ENCODE measurements around the gene PLEKHJ1.

The PLEKHJ1 gene

GRCh38 chr19:2278459-2279158 lies 42.5 kb upstream of the PLEKHJ1 start:
- Histone ChIP-seq H3K9me3 (ENCODE audit: insufficient read depth, low read depth, low read length) (no peaks in the 10 kb centered on the region), H3K9me2 (replicated peaks; ENCODE audit: low read depth, low read length) (no peaks in the 10 kb centered on the region), H2AFZ (ENCODE audit: low read length) (no peak overlapping the region), H3K4me1 (ENCODE audit: insufficient read depth, low read length, poor library complexity, severe bottlenecking) (peaks cover 18% of the 10 kb centered on the region), H3K4me2 (ENCODE audit: low read depth, low read length, poor library complexity, severe bottlenecking) (no peak overlapping the region), H3K27me3 (ENCODE audit: insufficient read depth, low read length, poor library complexity, severe bottlenecking) (no peaks in the 10 kb centered on the region), H3K9ac (ENCODE audit: low read depth, low read length, poor library complexity, severe bottlenecking) (no peak overlapping the region), H4K20me1 (ENCODE audit: insufficient read depth, low read length, poor library complexity, severe bottlenecking) (peaks cover 10% of the 10 kb centered on the region), H3K36me3 (ENCODE audit: insufficient read depth, low read length) (peaks cover 3% of the 10 kb centered on the region; the same call in 1 of the 2 replicates), H3F3A (ENCODE audit: low read depth) (no peaks in the 10 kb centered on the region), H3K4me3 (ENCODE audit: low read length, poor library complexity, severe bottlenecking) (no peak overlapping the region), H3K79me2 (ENCODE audit: insufficient read depth, low read length) (peaks cover 21% of the 10 kb centered on the region)
- TF ChIP-seq EZH2phosphoT487 (IDR thresholded peaks at IDR 0.05; ENCODE audit: borderline replicate concordance) (no peak), CTCF (conservative IDR thresholded peaks at IDR 0.05; ENCODE audit: low read length) (no peak)

GRCh38 chr19:2277138-2277537 lies 41.0 kb upstream of the PLEKHJ1 start:
- no peak overlapping the region for H2AFZ ChIP-seq (ENCODE audit: low read length)

DNA sequence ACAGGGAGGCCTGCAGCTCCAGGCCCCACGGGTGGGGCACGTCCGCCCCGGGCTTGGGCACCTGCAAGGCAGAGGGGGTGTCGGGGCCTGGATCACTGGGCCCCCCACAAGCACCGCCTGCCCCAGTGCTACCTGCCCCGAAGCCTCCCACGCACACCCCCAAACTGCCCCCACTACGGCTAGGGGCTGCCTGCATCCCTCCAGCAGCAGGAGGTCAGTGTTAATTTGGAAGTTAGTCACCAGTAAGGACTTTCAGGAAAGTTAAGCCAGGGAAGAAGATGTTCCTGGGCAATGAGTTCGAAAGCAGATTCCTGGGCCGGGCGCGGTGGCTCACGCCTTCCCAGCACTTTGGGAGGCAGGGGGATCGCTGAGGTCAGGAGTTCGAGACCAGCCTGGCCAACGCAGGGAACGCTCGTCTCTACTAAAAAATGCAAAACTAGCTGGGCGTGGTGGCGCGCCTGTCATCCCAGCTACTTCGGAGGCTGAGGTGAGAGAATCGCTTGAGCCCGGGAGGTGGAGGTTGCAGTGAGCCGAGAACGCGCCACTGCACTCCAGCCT lies 40.4 kb upstream of the PLEKHJ1 start:
- H3K36me3 ChIP-seq (ENCODE audit: insufficient read depth, low read length) = peaks cover 18% of the 10 kb centered on the region; the same call in 1 of the 2 replicates
- H3K9ac ChIP-seq (ENCODE audit: low read depth, low read length, poor library complexity, severe bottlenecking) = no peak overlapping the region
- peaks cover 17% of the 10 kb centered on the region for H3K4me1 ChIP-seq (ENCODE audit: insufficient read depth, low read length, poor library complexity, severe bottlenecking)
- H3K9me2 ChIP-seq (replicated peaks; ENCODE audit: low read depth, low read length) = no peaks in the 10 kb centered on the region
- peaks cover 41% of the 10 kb centered on the region for H3K79me2 ChIP-seq (ENCODE audit: insufficient read depth, low read length)
- H3K9me3 ChIP-seq (ENCODE audit: insufficient read depth, low read depth, low read length) = no peaks in the 10 kb centered on the region
- H3K4me2 ChIP-seq (ENCODE audit: low read depth, low read length, poor library complexity, severe bottlenecking) = no peak overlapping the region
- H3K4me3 ChIP-seq (ENCODE audit: low read length, poor library complexity, severe bottlenecking) = no peak overlapping the region
- H2AFZ ChIP-seq (ENCODE audit: low read length) = no peak overlapping the region
- TF ChIP-seq EZH2phosphoT487 (IDR thresholded peaks at IDR 0.05; ENCODE audit: borderline replicate concordance) = no peak
- no peak for TF ChIP-seq CTCF (conservative IDR thresholded peaks at IDR 0.05; ENCODE audit: low read length)
- H3K27me3 ChIP-seq (ENCODE audit: insufficient read depth, low read length, poor library complexity, severe bottlenecking) = no peaks in the 10 kb centered on the region
- H4K20me1 ChIP-seq (ENCODE audit: insufficient read depth, low read length, poor library complexity, severe bottlenecking) = peaks cover 31% of the 10 kb centered on the region
- peaks cover 18% of the 10 kb centered on the region for H3F3A ChIP-seq (ENCODE audit: low read depth)

More at GRCh38 chr19:2277138-2277537, 41.0 kb upstream of the PLEKHJ1 start:
- H4K20me1 ChIP-seq (ENCODE audit: insufficient read depth, low read length, poor library complexity, severe bottlenecking) = peaks cover 24% of the 10 kb centered on the region
- TF ChIP-seq EZH2phosphoT487 (IDR thresholded peaks at IDR 0.05; ENCODE audit: borderline replicate concordance) = no peak
- TF ChIP-seq CTCF (conservative IDR thresholded peaks at IDR 0.05; ENCODE audit: low read length) = no peak
- H3K79me2 ChIP-seq (ENCODE audit: insufficient read depth, low read length) = peaks cover 34% of the 10 kb centered on the region
- H3K27me3 ChIP-seq (ENCODE audit: insufficient read depth, low read length, poor library complexity, severe bottlenecking) = no peaks in the 10 kb centered on the region
- H3K9me2 ChIP-seq (replicated peaks; ENCODE audit: low read depth, low read length) = no peaks in the 10 kb centered on the region
- no peak overlapping the region for H3K4me2 ChIP-seq (ENCODE audit: low read depth, low read length, poor library complexity, severe bottlenecking)
- H3K9ac ChIP-seq (ENCODE audit: low read depth, low read length, poor library complexity, severe bottlenecking) = no peak overlapping the region
- H3F3A ChIP-seq (ENCODE audit: low read depth) = peaks cover 13% of the 10 kb centered on the region
- no peak overlapping the region for H3K4me3 ChIP-seq (ENCODE audit: low read length, poor library complexity, severe bottlenecking)
- no peaks in the 10 kb centered on the region for H3K9me3 ChIP-seq (ENCODE audit: insufficient read depth, low read depth, low read length)
- peaks cover 13% of the 10 kb centered on the region; the same call in 1 of the 2 replicates for H3K36me3 ChIP-seq (ENCODE audit: insufficient read depth, low read length)
- peaks cover 20% of the 10 kb centered on the region for H3K4me1 ChIP-seq (ENCODE audit: insufficient read depth, low read length, poor library complexity, severe bottlenecking)

Measured in Loucy (cell line).